Thyroid gland (tissue), 4 donors: ENCODE results near the gene SIL1.

Source experiments
- CTCF ChIP-seq, 6 experiments: fragments of 200-600 bp in 3 of 6; fragments of 450-650 bp in 3 of 6; sonication (generic) in 3 of 6; IDR thresholded peaks; one replicate each; pipeline ENCODE4 v1.5.1; 2016 to 2019; ENCODE audit warnings: antibody characterized with exemption in 6 of 6, mild to moderate bottlenecking in 2 of 6, inconsistent platforms in 1 of 6, moderate library complexity in 1 of 6
- POLR2A ChIP-seq, 2 donors: fragments of 450-650 bp; IDR thresholded peaks; one replicate each; pipeline ENCODE4 v1.6.1; 2017; ENCODE audit warnings: antibody characterized with exemption in 2 of 2, mild to moderate bottlenecking in 2 of 2, moderate library complexity in 1 of 2

GRCh38 chr5:138979684-138980280 lies 218.4 kb downstream of the SIL1 start:
- TF ChIP-seq CTCF (IDR thresholded peaks at IDR 0.05) (no peak), POLR2A (IDR thresholded peaks at IDR 0.05) (no peak)
